ENCODE data around the gene BBS10. TPM values are rescaled to one million over a fixed set of nuclear protein-coding genes. Genes with fewer than 3 reads are reported as not detected.

BBS10 gene
- total RNA-seq, 4 donors from 2014 or later = 6.9 to 34.2 (median 15.1) TPM

DNA sequence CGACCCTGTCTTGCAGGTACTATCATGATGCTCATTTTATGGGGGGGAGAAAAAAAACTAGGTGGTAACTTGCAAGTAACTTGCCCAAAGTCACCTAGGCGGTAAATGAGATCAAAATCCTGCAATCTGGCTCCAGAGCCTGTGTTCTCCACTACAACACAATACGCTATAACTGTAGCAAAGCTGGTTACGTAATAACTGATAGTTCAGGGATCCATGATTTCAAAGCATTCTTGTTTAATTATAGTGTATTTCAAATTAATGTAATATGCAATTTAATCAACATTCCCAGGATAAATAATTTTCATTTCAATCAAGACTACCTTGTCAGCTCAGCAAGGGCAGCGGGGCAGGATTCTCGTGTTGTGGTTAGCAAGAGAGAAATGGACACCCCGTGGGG, 31.7 kb downstream of the BBS10 start:
- no peaks in the 10 kb centered on the region for H3K9me3 ChIP-seq
- no peak for DNase-seq
- TF ChIP-seq POLR2A (IDR thresholded peaks at IDR 0.05) = no peak
- TF ChIP-seq, protein P1, sequence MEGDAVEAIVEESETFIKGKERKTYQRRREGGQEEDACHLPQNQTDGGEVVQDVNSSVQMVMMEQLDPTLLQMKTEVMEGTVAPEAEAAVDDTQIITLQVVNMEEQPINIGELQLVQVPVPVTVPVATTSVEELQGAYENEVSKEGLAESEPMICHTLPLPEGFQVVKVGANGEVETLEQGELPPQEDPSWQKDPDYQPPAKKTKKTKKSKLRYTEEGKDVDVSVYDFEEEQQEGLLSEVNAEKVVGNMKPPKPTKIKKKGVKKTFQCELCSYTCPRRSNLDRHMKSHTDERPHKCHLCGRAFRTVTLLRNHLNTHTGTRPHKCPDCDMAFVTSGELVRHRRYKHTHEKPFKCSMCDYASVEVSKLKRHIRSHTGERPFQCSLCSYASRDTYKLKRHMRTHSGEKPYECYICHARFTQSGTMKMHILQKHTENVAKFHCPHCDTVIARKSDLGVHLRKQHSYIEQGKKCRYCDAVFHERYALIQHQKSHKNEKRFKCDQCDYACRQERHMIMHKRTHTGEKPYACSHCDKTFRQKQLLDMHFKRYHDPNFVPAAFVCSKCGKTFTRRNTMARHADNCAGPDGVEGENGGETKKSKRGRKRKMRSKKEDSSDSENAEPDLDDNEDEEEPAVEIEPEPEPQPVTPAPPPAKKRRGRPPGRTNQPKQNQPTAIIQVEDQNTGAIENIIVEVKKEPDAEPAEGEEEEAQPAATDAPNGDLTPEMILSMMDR (IDR thresholded peaks at IDR 0.05) = no peak

DNA sequence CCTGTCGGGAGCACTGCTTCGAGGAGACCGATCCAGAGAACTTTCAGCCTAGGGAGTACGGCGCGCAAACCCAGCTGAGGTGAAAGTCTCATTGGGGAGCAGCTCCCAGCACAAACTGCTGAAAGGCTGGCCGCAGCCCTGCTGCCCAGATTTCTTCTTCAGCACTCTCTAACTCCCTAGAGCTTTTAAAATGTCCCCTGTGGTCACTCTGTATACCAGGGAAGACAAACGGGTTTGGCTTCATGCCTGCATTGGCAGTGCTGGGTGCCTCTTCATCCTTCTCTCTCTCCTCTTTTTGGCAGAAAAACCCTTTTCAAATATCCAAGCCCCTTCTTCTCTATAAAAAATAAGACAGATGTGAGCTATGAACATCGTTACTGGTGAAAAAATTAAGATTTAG, 34.9 kb downstream of the BBS10 start:
- intact Hi-C loops (cut with DNase I; ENCODE audit: low total_unique reads) = no loop called here

More for the DNA sequence above, 31.7 kb downstream of the BBS10 start:
- no peak overlapping the region for H3K4me3 ChIP-seq
- H3K4me1 ChIP-seq = no peaks in the 10 kb centered on the region
- H3K27me3 ChIP-seq = no peaks in the 10 kb centered on the region
- H3K36me3 ChIP-seq = no peaks in the 10 kb centered on the region
- no peak overlapping the region for H3K27ac ChIP-seq
- intact Hi-C loops (cut with DNase I; ENCODE audit: low total_unique reads) = no loop called here

DNA sequence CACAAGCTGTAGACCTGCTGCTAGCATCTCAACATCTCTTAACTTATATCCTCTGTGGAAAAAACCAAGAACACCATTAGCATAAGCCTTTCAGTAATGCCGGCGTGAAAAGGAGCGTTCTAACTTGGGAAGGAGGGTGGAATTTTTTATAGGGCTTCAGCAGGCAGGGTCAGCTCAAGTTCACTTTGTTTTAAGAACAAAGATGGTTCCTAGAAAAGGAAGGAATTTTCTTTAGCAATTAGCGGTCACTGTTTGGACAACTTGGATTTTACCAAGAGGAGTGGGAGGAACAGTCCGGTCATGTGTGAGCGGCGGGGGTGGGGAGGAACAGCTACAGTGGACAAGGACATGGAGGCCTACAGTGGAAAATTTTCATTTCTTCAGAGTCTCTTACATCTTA, 35.9 kb downstream of the BBS10 start:
- no peak for DNase-seq
- H3K36me3 ChIP-seq = no peaks in the 10 kb centered on the region
- no peaks in the 10 kb centered on the region for H3K9me3 ChIP-seq
- intact Hi-C loops (cut with DNase I; ENCODE audit: low total_unique reads) = no loop called here
- no peaks in the 10 kb centered on the region for H3K4me1 ChIP-seq
- no peak for TF ChIP-seq POLR2A (IDR thresholded peaks at IDR 0.05)
- TF ChIP-seq, protein P1 (IDR thresholded peaks at IDR 0.05) = no peak
- H3K27me3 ChIP-seq = no peaks in the 10 kb centered on the region
- H3K4me3 ChIP-seq = no peak overlapping the region
- H3K27ac ChIP-seq = no peak overlapping the region

More for the DNA sequence above, 34.9 kb downstream of the BBS10 start:
- no peak for DNase-seq
- Histone ChIP-seq H3K27me3 (no peaks in the 10 kb centered on the region), H3K4me3 (no peak overlapping the region), H3K27ac (no peak overlapping the region), H3K36me3 (no peaks in the 10 kb centered on the region), H3K9me3 (no peaks in the 10 kb centered on the region), H3K4me1 (no peaks in the 10 kb centered on the region)
- TF ChIP-seq POLR2A (IDR thresholded peaks at IDR 0.05) = no peak
- TF ChIP-seq, protein P1 (IDR thresholded peaks at IDR 0.05) = no peak

DNA sequence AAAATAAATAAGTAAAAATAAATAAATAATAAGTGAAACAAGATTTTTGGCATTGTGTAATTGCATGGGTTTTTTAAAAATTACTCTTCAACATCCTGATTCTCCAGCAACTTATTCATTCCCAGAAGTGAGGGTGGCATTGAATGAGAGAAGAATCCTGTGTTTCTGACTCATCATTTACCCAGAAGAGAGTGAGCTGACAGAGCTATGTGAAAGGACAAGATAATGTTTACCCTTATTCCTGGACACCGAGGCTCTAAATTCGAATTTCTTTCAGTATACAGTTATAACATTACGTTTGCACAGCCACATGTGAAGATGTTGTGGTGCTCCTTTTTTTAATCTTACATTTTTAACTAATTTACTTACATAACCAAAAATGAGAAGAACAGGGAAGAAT, 36.4 kb downstream of the BBS10 start:
- TF ChIP-seq POLR2A (IDR thresholded peaks at IDR 0.05) = no peak
- TF ChIP-seq, protein P1 (IDR thresholded peaks at IDR 0.05) = no peak
- intact Hi-C loops (cut with DNase I; ENCODE audit: low total_unique reads) = no loop called here
- H3K27ac ChIP-seq = no peak overlapping the region
- no peaks in the 10 kb centered on the region for H3K36me3 ChIP-seq
- H3K9me3 ChIP-seq = no peaks in the 10 kb centered on the region
- no peak overlapping the region for H3K4me3 ChIP-seq
- DNase-seq = no peak
- H3K27me3 ChIP-seq = no peaks in the 10 kb centered on the region
- no peaks in the 10 kb centered on the region for H3K4me1 ChIP-seq

DNA sequence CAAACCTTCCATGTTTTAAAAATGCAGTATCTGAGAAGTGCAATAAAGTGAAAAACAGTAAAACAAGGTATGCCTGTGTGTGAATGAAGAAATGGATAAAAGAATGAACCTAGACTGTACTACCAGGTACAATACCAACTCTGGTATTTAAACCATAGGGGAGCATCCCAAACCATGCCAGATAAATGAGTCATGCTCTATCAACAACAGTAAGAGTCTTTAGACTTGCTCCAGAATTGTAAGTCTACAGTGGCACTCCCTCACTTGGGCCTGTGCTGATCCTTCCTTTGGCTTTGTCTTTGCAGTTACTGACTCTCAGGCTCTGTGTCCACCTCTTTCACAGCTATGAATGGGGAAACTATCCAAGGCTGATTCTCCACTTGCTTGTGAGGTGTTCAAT, 38.1 kb downstream of the BBS10 start:
- intact Hi-C loops (cut with DNase I; ENCODE audit: low total_unique reads) = no loop called here
- DNase-seq = no peak
- H3K9me3 ChIP-seq = no peaks in the 10 kb centered on the region
- H3K36me3 ChIP-seq = no peaks in the 10 kb centered on the region
- no peak overlapping the region for H3K4me3 ChIP-seq
- TF ChIP-seq, protein P1 (IDR thresholded peaks at IDR 0.05) = no peak
- TF ChIP-seq POLR2A (IDR thresholded peaks at IDR 0.05) = no peak
- H3K27ac ChIP-seq = no peak overlapping the region
- no peaks in the 10 kb centered on the region for H3K27me3 ChIP-seq
- no peaks in the 10 kb centered on the region for H3K4me1 ChIP-seq

All from uterus (tissue), 4 donors.